Neuron (in vitro differentiated cells): ENCODE measurements around the gene OLIG3.

Experiments used
- H2AFZ ChIP-seq: one replicate; pipeline ENCODE4 v1.6.1; 2013; ENCODE audit warnings: low read depth, mild to moderate bottlenecking, inconsistent platforms, low read length, moderate library complexity
- H3K27me3 ChIP-seq: one replicate; pipeline ENCODE4 v1.6.1; 2013; ENCODE audit warnings: low read length; ENCODE audit not compliant: insufficient read depth
- H3K36me3 ChIP-seq: one replicate; pipeline ENCODE4 v1.6.1; 2013; ENCODE audit warnings: low read length; ENCODE audit not compliant: insufficient read depth
- H3K4me1 ChIP-seq: one replicate; pipeline ENCODE4 v1.6.1; 2013; ENCODE audit warnings: low read length; ENCODE audit not compliant: insufficient read depth
- H3K4me3 ChIP-seq: 2 replicates; pipeline ENCODE4 v1.5.1; 2013; ENCODE audit warnings: mild to moderate bottlenecking, low read length, moderate library complexity
- H3K9me3 ChIP-seq: one replicate; pipeline ENCODE4 v1.6.1; 2013; ENCODE audit warnings: low read length

OLIG3 gene

GRCh38 chr6:137494281-137494987 lies at the start of gene OLIG3:
TSS of gene OLIG3 (minus strand) at chr6:137494394. CDS start at chr6:137494170, 224 bp downstream.
- no peak within 1 kb of the TSS for H2AFZ ChIP-seq
- peaks cover 97% of the 10 kb centered on the region for H3K27me3 ChIP-seq
- no peaks in the 10 kb centered on the region for H3K4me1 ChIP-seq
- H3K9me3 ChIP-seq: peaks cover 5% of the 10 kb centered on the region
- H3K36me3 ChIP-seq: no peaks in the 10 kb centered on the region
- H3K4me3 ChIP-seq: no peak within 1 kb of the TSS

- H3K27me3 ChIP-seq: no peaks in the 10 kb centered on the region
- no peaks in the 10 kb centered on the region for H3K36me3 ChIP-seq
- H3K9me3 ChIP-seq: no peaks in the 10 kb centered on the region
- H2AFZ ChIP-seq: no peak overlapping the region
- no peaks in the 10 kb centered on the region for H3K4me1 ChIP-seq
- no peak overlapping the region for H3K4me3 ChIP-seq
Measured at GRCh38 chr6:137543114-137543513, 48.9 kb upstream of the OLIG3 start.

GRCh38 chr6:137542713-137543112 lies 48.5 kb upstream of the OLIG3 start:
- H3K4me3 ChIP-seq: no peak overlapping the region
- no peaks in the 10 kb centered on the region for H3K4me1 ChIP-seq
- H3K36me3 ChIP-seq: no peaks in the 10 kb centered on the region
- H3K9me3 ChIP-seq: no peaks in the 10 kb centered on the region
- H2AFZ ChIP-seq: no peak overlapping the region
- H3K27me3 ChIP-seq: no peaks in the 10 kb centered on the region

GRCh38 chr6:137541534-137542063 lies 47.4 kb upstream of the OLIG3 start:
- H2AFZ ChIP-seq: no peak overlapping the region
- H3K4me3 ChIP-seq: no peak overlapping the region
- H3K27me3 ChIP-seq: no peaks in the 10 kb centered on the region
- no peaks in the 10 kb centered on the region for H3K36me3 ChIP-seq
- no peaks in the 10 kb centered on the region for H3K9me3 ChIP-seq
- H3K4me1 ChIP-seq: no peaks in the 10 kb centered on the region

- H3K4me3 ChIP-seq: no peak overlapping the region
- peaks cover 4% of the 10 kb centered on the region for H3K27me3 ChIP-seq
- no peak overlapping the region for H2AFZ ChIP-seq
- H3K4me1 ChIP-seq: no peaks in the 10 kb centered on the region
- H3K36me3 ChIP-seq: no peaks in the 10 kb centered on the region
- H3K9me3 ChIP-seq: no peaks in the 10 kb centered on the region
Measured at GRCh38 chr6:137536104-137536773, 42.0 kb upstream of the OLIG3 start.

GRCh38 chr6:137531376-137532092 lies 37.3 kb upstream of the OLIG3 start:
- Histone ChIP-seq H3K36me3 (no peaks in the 10 kb centered on the region), H3K4me1 (no peaks in the 10 kb centered on the region), H3K4me3 (no peak overlapping the region), H3K9me3 (no peaks in the 10 kb centered on the region), H2AFZ (no peak overlapping the region), H3K27me3 (peaks cover 4% of the 10 kb centered on the region)

- Histone ChIP-seq H3K36me3 (no peaks in the 10 kb centered on the region), H3K9me3 (no peaks in the 10 kb centered on the region), H2AFZ (no peak overlapping the region), H3K4me3 (no peak overlapping the region), H3K27me3 (peaks cover 2% of the 10 kb centered on the region), H3K4me1 (no peaks in the 10 kb centered on the region)
Measured at GRCh38 chr6:137530404-137530803, 36.2 kb upstream of the OLIG3 start.

GRCh38 chr6:137522831-137523230 lies 28.6 kb upstream of the OLIG3 start:
- no peak overlapping the region for H3K4me3 ChIP-seq
- H3K9me3 ChIP-seq: no peaks in the 10 kb centered on the region
- no peak overlapping the region for H2AFZ ChIP-seq
- no peaks in the 10 kb centered on the region for H3K36me3 ChIP-seq
- H3K4me1 ChIP-seq: no peaks in the 10 kb centered on the region
- peaks cover 3% of the 10 kb centered on the region for H3K27me3 ChIP-seq

GRCh38 chr6:137522198-137522798 lies 28.1 kb upstream of the OLIG3 start:
- Histone ChIP-seq H3K27me3 (peaks cover 3% of the 10 kb centered on the region), H3K9me3 (no peaks in the 10 kb centered on the region), H2AFZ (no peak overlapping the region), H3K4me3 (no peak overlapping the region), H3K4me1 (no peaks in the 10 kb centered on the region), H3K36me3 (no peaks in the 10 kb centered on the region)

GRCh38 chr6:137520520-137520919 lies 26.3 kb upstream of the OLIG3 start:
- no peak overlapping the region for H2AFZ ChIP-seq
- H3K9me3 ChIP-seq: no peaks in the 10 kb centered on the region
- H3K36me3 ChIP-seq: no peaks in the 10 kb centered on the region
- no peaks in the 10 kb centered on the region for H3K4me1 ChIP-seq
- H3K27me3 ChIP-seq: peaks cover 12% of the 10 kb centered on the region
- H3K4me3 ChIP-seq: no peak overlapping the region

GRCh38 chr6:137519629-137520176 lies 25.5 kb upstream of the OLIG3 start:
- no peaks in the 10 kb centered on the region for H3K36me3 ChIP-seq
- H2AFZ ChIP-seq: no peak overlapping the region
- no peaks in the 10 kb centered on the region for H3K9me3 ChIP-seq
- no peak overlapping the region for H3K4me3 ChIP-seq
- peaks cover 17% of the 10 kb centered on the region for H3K27me3 ChIP-seq
- no peaks in the 10 kb centered on the region for H3K4me1 ChIP-seq

GRCh38 chr6:137518386-137518983 lies 24.3 kb upstream of the OLIG3 start:
- H3K4me1 ChIP-seq: no peaks in the 10 kb centered on the region
- H3K4me3 ChIP-seq: no peak overlapping the region
- H3K36me3 ChIP-seq: no peaks in the 10 kb centered on the region
- no peaks in the 10 kb centered on the region for H3K9me3 ChIP-seq
- H3K27me3 ChIP-seq: peaks cover 26% of the 10 kb centered on the region
- no peak overlapping the region for H2AFZ ChIP-seq
